ENCODE data around the gene JUNB. TPM values are rescaled to one million over a fixed set of nuclear protein-coding genes. Genes with fewer than 3 reads are reported as not detected.

The JUNB gene
- total RNA-seq, result 25.0 TPM
- long read RNA-seq, transcript JUNB-201 (1 exons, 1,820 nt), result major isoform, 44 of 44 reads
- long read RNA-seq, partial matches to known transcripts, result 0 of 44 reads
- long read RNA-seq, other reads (novel, unspliced or antisense), result 0 of 44 reads

- peak; percentile 66 for ATAC-seq
- DNase-seq (ENCODE audit: missing footprints), result peak; percentile 99
- intact Hi-C loops (cut with DNase I), result loop anchor here (2.0 kb wide), 1 partner anchor 55 kb away; the partner anchor contains the start of gene GET3
Observed at GRCh38 chr19:12791345-12792050, at the start of gene JUNB. Gene JUNB (plus strand): TSS chr19:12791486. CDS start chr19:12791772, 286 bp downstream.

GRCh38 chr19:12745166-12745897 lies 46.0 kb upstream of the JUNB start:
- ATAC-seq (no peak), DNase-seq (ENCODE audit: missing footprints) (no peak)
- intact Hi-C loops (cut with DNase I), result no loop called here

GRCh38 chr19:12748489-12748888 lies 42.8 kb upstream of the JUNB start:
- ATAC-seq (no peak), DNase-seq (ENCODE audit: missing footprints) (no peak)
- intact Hi-C loops (cut with DNase I), result no loop called here

GRCh38 chr19:12749938-12750521 lies 41.3 kb upstream of the JUNB start:
- ATAC-seq (no peak), DNase-seq (ENCODE audit: missing footprints) (no peak)
- intact Hi-C loops (cut with DNase I), result no loop called here

- ATAC-seq (no peak), DNase-seq (ENCODE audit: missing footprints) (no peak)
- intact Hi-C loops (cut with DNase I), result no loop called here
Observed at GRCh38 chr19:12750851-12751250, 40.4 kb upstream of the JUNB start.

GRCh38 chr19:12751635-12752034 lies 39.7 kb upstream of the JUNB start, which contains the start of gene BEST2:
Gene BEST2 (plus strand): TSS chr19:12751791. CDS start chr19:12752593, 802 bp downstream.
- DNase-seq (ENCODE audit: missing footprints) (no peak), ATAC-seq (no peak)
- intact Hi-C loops (cut with DNase I), result no loop called here

DNA sequence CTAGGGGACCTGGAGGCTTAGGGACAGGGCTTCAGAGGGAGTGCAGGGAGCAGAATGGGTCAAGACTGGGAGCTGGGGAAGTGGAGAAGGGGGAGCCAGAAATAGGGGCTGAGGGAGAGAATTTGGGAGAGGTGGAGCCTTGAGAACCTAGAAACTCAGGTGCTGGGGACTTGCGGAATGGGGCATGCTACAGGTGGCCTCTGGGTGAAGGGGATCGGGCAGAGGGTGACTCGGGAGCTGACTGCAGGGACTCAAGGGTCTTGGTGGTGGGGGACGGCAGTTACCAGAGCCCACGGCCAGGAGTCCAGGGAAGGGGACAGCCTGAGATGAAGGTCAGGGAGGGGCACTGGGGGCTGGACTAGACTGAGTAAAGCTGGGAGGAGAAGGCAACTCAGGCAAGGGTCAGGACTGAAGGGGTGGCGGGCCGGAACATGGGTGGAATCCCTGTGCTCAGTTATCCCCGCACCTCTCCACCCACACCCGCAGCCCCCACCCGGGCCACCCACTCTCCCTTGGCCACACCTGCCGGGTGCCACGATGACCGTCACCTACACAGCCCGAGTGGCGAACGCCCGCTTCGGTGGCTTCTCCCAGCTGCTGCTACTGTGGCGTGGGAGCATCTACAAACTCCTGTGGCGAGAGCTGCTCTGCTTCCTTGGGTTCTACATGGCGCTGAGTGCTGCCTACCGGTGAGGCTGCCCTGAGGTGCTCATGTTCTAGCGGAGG lies 39.1 kb upstream of the JUNB start:
- intact Hi-C loops (cut with DNase I), result no loop called here
- no peak for ATAC-seq
- DNase-seq (ENCODE audit: missing footprints), result no peak

- intact Hi-C loops (cut with DNase I), result no loop called here
- ATAC-seq (no peak), DNase-seq (ENCODE audit: missing footprints) (no peak)
Observed at GRCh38 chr19:12754465-12755196, 36.7 kb upstream of the JUNB start.

DNA sequence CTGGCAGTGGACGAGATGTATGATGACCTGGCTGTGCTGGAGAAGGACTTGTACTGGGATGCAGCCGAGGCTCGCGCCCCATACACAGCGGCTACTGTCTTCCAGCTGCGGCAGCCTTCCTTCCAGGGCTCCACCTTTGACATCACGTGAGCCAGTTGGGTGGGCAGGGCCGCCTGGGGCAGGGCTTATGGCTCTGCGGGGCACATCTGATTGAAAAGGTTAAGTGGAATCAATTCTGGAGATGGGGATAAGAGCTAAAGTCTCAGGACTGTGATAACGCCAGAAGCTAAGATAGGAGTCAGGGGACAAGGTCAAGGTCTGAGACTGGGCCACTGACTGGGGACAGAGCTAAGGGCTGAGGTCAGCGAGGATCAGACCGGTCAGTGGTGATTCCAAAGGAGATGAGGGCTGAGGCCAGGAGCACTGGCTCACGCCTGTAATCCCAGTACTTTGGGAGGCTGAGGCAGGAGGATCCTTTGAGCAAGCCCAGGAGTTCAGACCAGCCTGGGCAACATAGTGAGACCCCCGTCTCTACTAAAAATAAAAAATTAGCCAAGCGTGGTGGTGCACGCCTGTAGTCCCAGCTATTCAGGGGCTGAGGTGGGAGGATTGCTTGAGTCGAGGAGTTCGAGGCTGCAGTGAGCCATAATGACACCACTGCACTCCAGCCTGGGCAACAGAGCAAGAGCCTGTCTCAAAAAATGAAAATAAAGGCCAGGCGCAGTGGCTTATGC lies 35.0 kb upstream of the JUNB start:
- ATAC-seq (no peak), DNase-seq (ENCODE audit: missing footprints) (no peak)
- intact Hi-C loops (cut with DNase I), result no loop called here

DNA sequence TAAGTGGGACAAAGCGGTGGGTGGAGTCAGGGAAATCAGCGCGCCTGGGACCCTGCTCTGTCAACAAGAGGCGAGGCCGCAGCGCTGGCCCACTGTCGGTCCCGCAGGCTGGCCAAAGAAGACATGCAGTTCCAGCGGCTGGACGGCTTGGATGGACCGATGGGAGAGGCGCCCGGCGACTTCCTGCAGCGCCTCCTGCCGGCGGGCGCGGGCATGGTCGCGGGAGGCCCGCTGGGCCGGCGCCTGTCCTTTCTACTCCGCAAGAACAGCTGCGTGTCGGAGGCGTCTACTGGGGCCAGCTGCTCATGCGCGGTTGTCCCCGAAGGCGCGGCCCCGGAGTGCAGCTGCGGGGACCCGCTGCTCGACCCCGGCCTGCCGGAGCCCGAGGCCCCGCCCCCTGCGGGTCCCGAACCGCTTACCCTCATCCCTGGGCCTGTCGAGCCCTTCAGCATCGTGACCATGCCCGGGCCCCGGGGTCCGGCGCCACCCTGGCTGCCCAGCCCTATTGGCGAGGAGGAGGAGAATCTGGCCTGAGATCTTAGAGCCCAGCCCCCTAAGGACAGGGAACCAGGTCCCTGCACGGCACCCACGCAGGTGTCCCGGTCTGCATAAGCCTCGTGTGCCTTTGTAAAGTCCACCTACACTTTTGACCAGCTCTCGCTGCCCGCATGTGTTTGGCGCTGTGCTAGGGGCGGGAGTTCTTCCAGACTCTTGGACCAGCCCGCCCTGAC lies 33.6 kb upstream of the JUNB start:
- ATAC-seq (peak; percentile 72), DNase-seq (ENCODE audit: missing footprints) (peak; percentile 88)
- intact Hi-C loops (cut with DNase I), result no loop called here

DNA sequence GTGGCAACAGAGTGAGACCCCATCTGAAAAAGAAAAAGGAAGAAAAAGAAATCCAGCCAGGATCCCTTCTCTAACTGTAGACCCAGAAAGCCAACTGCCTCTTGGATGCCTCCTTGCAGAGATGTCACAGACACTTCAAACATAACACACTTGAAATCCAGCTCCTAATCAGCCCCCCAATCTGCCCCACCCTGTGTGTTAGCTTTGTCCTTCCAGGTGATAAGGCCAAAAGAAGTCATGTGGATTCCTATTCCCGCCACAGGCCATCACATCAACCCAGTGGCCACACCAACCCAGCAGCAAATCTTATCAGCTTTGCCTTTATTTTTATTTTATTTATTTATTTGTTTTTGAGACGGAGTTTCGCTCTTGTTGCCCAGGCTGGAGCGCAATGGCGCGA lies 31.6 kb upstream of the JUNB start:
- DNase-seq (ENCODE audit: missing footprints), result no peak
- ATAC-seq, result no peak
- intact Hi-C loops (cut with DNase I), result no loop called here

- intact Hi-C loops (cut with DNase I), result no loop called here
- DNase-seq (ENCODE audit: missing footprints), result peak; percentile 85
- peak; percentile 69 for ATAC-seq
Observed at GRCh38 chr19:12763100-12763499, 28.2 kb upstream of the JUNB start.

GRCh38 chr19:12764698-12765097 lies 26.6 kb upstream of the JUNB start:
- no peak for ATAC-seq
- intact Hi-C loops (cut with DNase I), result loop anchor here (2.0 kb wide), 1 partner anchor 82 kb away; no protein-coding TSS in a partner anchor
- no peak for DNase-seq (ENCODE audit: missing footprints)

- intact Hi-C loops (cut with DNase I), result loop anchor here (2.0 kb wide), 1 partner anchor 31 kb away; no protein-coding TSS in a partner anchor
- DNase-seq (ENCODE audit: missing footprints) (peak; percentile 95), ATAC-seq (peak; percentile 88)
Observed at GRCh38 chr19:12766051-12766521, 25.2 kb upstream of the JUNB start.

- intact Hi-C loops (cut with DNase I), result loop anchor here (2.0 kb wide), 1 partner anchor 30 kb away; no protein-coding TSS in a partner anchor
- ATAC-seq (no peak), DNase-seq (ENCODE audit: missing footprints) (no peak)
Observed at GRCh38 chr19:12767150-12767549, 24.1 kb upstream of the JUNB start.

GRCh38 chr19:12767666-12768065 lies 23.6 kb upstream of the JUNB start:
- intact Hi-C loops (cut with DNase I), result loop anchor here (2.0 kb wide), 1 partner anchor 29 kb away; no protein-coding TSS in a partner anchor
- ATAC-seq, result no peak
- DNase-seq (ENCODE audit: missing footprints), result no peak

GRCh38 chr19:12769689-12770088 lies 21.6 kb upstream of the JUNB start:
- intact Hi-C loops (cut with DNase I), result no loop called here
- ATAC-seq (no peak), DNase-seq (ENCODE audit: missing footprints) (no peak)

All from Right ventricle myocardium inferior (tissue), 1 donor.